H9 (cell line): ENCODE results near the gene LEFTY1. TPM values are rescaled to one million over a fixed set of nuclear protein-coding genes. Genes with fewer than 3 reads are reported as not detected.
A peak's percentile ranks its signal among the peaks of the same experiment; 100 is the strongest.

ENCODE experiments used
- DNase-seq: peaks from one replicate; pipeline ENCODE4 v3.0.0-alpha.2; 2017
- H2AFZ ChIP-seq: one replicate; pipeline ENCODE4 v1.6.1; 2013; ENCODE audit warnings: mild to moderate bottlenecking, low read length, control low read depth, moderate library complexity
- H2AK5ac ChIP-seq: 2 replicates; pipeline ENCODE4 v1.6.1; 2013; ENCODE audit warnings: low read length, control low read depth, mixed read lengths; ENCODE audit not compliant: insufficient read length
- H2BK120ac ChIP-seq: one replicate; pipeline ENCODE4 v1.6.1; 2013; ENCODE audit warnings: low read depth, mild to moderate bottlenecking, low read length, control low read depth, inconsistent platforms; ENCODE audit not compliant: poor library complexity, severe bottlenecking
- H2BK12ac ChIP-seq: 2 replicates; pipeline ENCODE4 v1.6.1; 2013; ENCODE audit warnings: low read length, control low read depth, mixed read lengths, low read depth; ENCODE audit not compliant: insufficient read length
- H2BK15ac ChIP-seq: 2 replicates; pipeline ENCODE4 v1.6.1; 2013; ENCODE audit warnings: low read depth, low read length, control low read depth
- H2BK20ac ChIP-seq: one replicate; pipeline ENCODE4 v1.6.1; 2013; ENCODE audit warnings: low read depth, mild to moderate bottlenecking, low read length, control low read depth, inconsistent platforms; ENCODE audit not compliant: poor library complexity, severe bottlenecking
- H2BK5ac ChIP-seq: 2 replicates; pipeline ENCODE4 v1.6.1; 2013; ENCODE audit warnings: low read length, control low read depth, mixed read lengths; ENCODE audit not compliant: insufficient read length
- H3K14ac ChIP-seq: 2 replicates; pipeline ENCODE4 v1.6.1; 2013; ENCODE audit warnings: low read length, control low read depth; ENCODE audit not compliant: insufficient read depth
- H3K18ac ChIP-seq: 2 replicates; pipeline ENCODE4 v1.6.1; 2013; ENCODE audit warnings: low read depth, mild to moderate bottlenecking, mixed read lengths, low read length, control low read depth; ENCODE audit not compliant: insufficient read length
- H3K23ac ChIP-seq: 2 replicates; pipeline ENCODE4 v1.6.1; 2013; ENCODE audit warnings: low read length, control low read depth, mixed read lengths, low read depth; ENCODE audit not compliant: insufficient read length
- H3K23me2 ChIP-seq: 2 replicates; pipeline ENCODE4 v1.6.1; 2013; ENCODE audit warnings: low read depth, mild to moderate bottlenecking, mixed read lengths, low read length, control low read depth; ENCODE audit not compliant: insufficient read length, poor library complexity, severe bottlenecking
- H3K27ac ChIP-seq: 2 replicates; pipeline ENCODE4 v1.5.1; 2013; ENCODE audit warnings: low read length, control low read depth, mixed read lengths, low read depth; ENCODE audit not compliant: insufficient read length
- H3K27me3 ChIP-seq: 2 replicates; pipeline ENCODE4 v1.6.1; 2013; ENCODE audit warnings: low read length, control low read depth, inconsistent platforms; ENCODE audit not compliant: insufficient read depth
- H3K4ac ChIP-seq: 2 replicates; pipeline ENCODE4 v1.6.1; 2013; ENCODE audit warnings: low read depth, mild to moderate bottlenecking, control low read depth, inconsistent platforms, low read length, moderate library complexity
- H3K4me1 ChIP-seq: 2 replicates; pipeline ENCODE4 v1.6.1; 2013; ENCODE audit warnings: low read length, control low read depth, inconsistent platforms; ENCODE audit not compliant: insufficient read depth
- H3K4me2 ChIP-seq: 2 replicates; pipeline ENCODE4 v1.6.1; 2013; ENCODE audit warnings: low read length, control low read depth, mixed read lengths; ENCODE audit not compliant: insufficient read length, insufficient read depth
- H3K56ac ChIP-seq: 2 replicates; pipeline ENCODE4 v1.6.1; 2013; ENCODE audit warnings: low read depth, mild to moderate bottlenecking, mixed read lengths, low read length, control low read depth; ENCODE audit not compliant: insufficient read length
- H3K79me1 ChIP-seq: 2 replicates; pipeline ENCODE4 v1.6.1; 2013; ENCODE audit warnings: low read depth, mild to moderate bottlenecking, moderate library complexity, low read length, control low read depth, inconsistent platforms; ENCODE audit not compliant: insufficient read depth, poor library complexity, severe bottlenecking
- H3K79me2 ChIP-seq: 2 replicates; pipeline ENCODE4 v1.6.1; 2013; ENCODE audit warnings: low read length, control low read depth, inconsistent platforms; ENCODE audit not compliant: insufficient read depth
- H3K9ac ChIP-seq: 2 replicates; pipeline ENCODE4 v1.6.1; 2013; ENCODE audit warnings: low read length, control low read depth, mixed read lengths; ENCODE audit not compliant: insufficient read length; ENCODE audit errors: extremely low read depth
- H3K9me3 ChIP-seq: one replicate; pipeline ENCODE4 v1.6.1; 2013; ENCODE audit warnings: low read depth, low read length, inconsistent platforms; ENCODE audit not compliant: control insufficient read depth
- H3T11ph ChIP-seq: one replicate; pipeline ENCODE4 v1.6.1; 2013; ENCODE audit warnings: mild to moderate bottlenecking, low read length, control low read depth, inconsistent platforms
- H4K20me1 ChIP-seq: one replicate; pipeline ENCODE4 v1.6.1; 2013; ENCODE audit not compliant: control insufficient read depth, insufficient read length, insufficient read depth
- H4K5ac ChIP-seq: 2 replicates; pipeline ENCODE4 v1.6.1; 2013; ENCODE audit warnings: low read depth, mild to moderate bottlenecking, mixed read lengths, low read length, control low read depth; ENCODE audit not compliant: insufficient read length
- H4K8ac ChIP-seq: replicated peaks from 2 replicates; pipeline ENCODE4 v1.6.1; 2013; ENCODE audit warnings: low read length, control low read depth, mixed read lengths, low read depth; ENCODE audit not compliant: insufficient read length
- H4K91ac ChIP-seq: 2 replicates; pipeline ENCODE4 v1.6.1; 2013; ENCODE audit warnings: low read depth, mild to moderate bottlenecking, moderate library complexity, mixed read lengths, low read length, control low read depth; ENCODE audit not compliant: insufficient read length
- H3K27ac Mint-ChIP-seq, 3 experiments: 2 replicates in 2 of 3; 3 replicates in 1 of 3; pipeline ENCODE4 v1.8.0; 2020 to 2021; ENCODE audit warnings: mixed read lengths in 3 of 3, mild to moderate bottlenecking in 1 of 3, moderate library complexity in 1 of 3
- H3K27me3 Mint-ChIP-seq: 2 replicates; pipeline ENCODE4 v1.8.0; 2021; ENCODE audit warnings: low read depth, mild to moderate bottlenecking, moderate library complexity, mixed read lengths
- H3K36me3 Mint-ChIP-seq, 3 experiments: 2 replicates in 2 of 3; 3 replicates in 1 of 3; pipeline ENCODE4 v1.8.0; 2020 to 2021; ENCODE audit warnings: low read depth in 3 of 3, mixed read lengths in 3 of 3; ENCODE audit not compliant: insufficient read depth in 1 of 3
- H3K4me1 Mint-ChIP-seq, 2 experiments: 2 replicates each; pipeline ENCODE4 v1.8.0; 2020; ENCODE audit warnings: mixed read lengths in 2 of 2
- H3K4me3 Mint-ChIP-seq, 2 experiments: 2 replicates in 1 of 2; 3 replicates in 1 of 2; pipeline ENCODE4 v1.8.0; 2020 to 2021; ENCODE audit warnings: mild to moderate bottlenecking in 2 of 2, mixed read lengths in 2 of 2, moderate library complexity in 1 of 2
- H3K9me3 Mint-ChIP-seq, 2 experiments: 2 replicates in 1 of 2; 3 replicates in 1 of 2; pipeline ENCODE4 v1.8.0; 2020; ENCODE audit warnings: mild to moderate bottlenecking in 2 of 2, mixed read lengths in 2 of 2, moderate library complexity in 1 of 2
- CTCF ChIP-seq: fragments of 200-600 bp; sonication (generic); conservative IDR thresholded peaks from 3 replicates; pipeline ENCODE4 v1.8.0; 2021; ENCODE audit warnings: antibody characterized with exemption, mild to moderate bottlenecking
- WGBS: extraction: QIAGEN DNeasy Blood & Tissue Kit; methylation state at CpG from one replicate; pipeline ENCODE4 v1.1.7; 2013; ENCODE audit warnings: missing lambda C conversion rate, low lambda C conversion rate, mixed read lengths; ENCODE audit not compliant: insufficient read length; ENCODE audit errors: extremely low coverage; 5-methylcytosine and 5-hydroxymethylcytosine counted together
- total RNA-seq: library from RNA; stranded (reverse); gene quantifications from 2 replicates; pipeline ENCODE4 v1.2.1, GENCODE V29; 2021

The LEFTY1 gene
- total RNA-seq, 1 experiment from 2014 or later, result 107 TPM

DNA sequence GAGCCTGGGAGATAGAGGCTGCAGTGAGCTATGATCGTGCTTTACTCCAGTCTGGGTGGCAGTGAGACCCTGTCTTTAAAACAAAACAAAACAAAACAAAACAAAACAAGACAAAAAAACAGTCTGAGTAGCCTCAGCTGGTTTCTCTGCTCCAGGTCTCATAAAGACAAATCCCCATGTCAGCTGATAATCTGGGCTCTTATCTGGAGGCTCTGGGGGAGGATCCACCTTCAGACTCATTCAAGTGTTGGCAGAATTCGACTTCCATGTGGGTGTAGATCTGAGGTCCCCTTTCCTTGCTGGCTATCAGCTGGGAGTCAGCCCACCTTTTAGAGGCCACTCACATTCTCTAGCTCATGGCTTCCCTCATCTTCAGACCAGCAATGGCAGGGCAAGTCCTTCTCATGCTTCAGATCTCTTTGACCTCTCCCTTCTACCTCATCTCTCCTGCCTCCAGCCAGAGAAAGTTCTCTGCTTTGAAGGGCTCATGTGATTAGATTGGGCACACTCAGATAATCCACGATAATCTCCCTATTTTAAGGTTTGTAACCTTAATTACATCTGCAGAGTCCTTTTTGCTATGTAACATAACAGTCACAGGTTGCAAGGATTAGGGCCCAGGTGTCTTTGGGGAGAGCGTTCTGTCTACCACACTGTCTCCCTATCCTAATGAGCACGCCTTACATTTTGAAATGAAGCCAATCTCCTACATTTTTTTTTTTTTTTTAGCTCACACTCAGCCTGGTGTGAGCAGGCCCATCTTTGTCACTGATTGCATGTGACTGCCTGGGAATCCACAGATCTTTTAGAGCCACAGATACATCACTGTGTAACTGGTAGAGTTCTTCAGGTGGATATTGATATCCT, 42.6 kb upstream of the LEFTY1 start:
- no peak overlapping the region for H3K18ac ChIP-seq
- no peaks in the 10 kb centered on the region for H3K9me3 ChIP-seq
- no peak for DNase-seq
- H4K91ac ChIP-seq, result no peak overlapping the region
- H3T11ph ChIP-seq, result no peak overlapping the region
- no peak overlapping the region for H3K14ac ChIP-seq
- H3K27me3 Mint-ChIP-seq, result no peaks in the 10 kb centered on the region
- no peak overlapping the region for H2AK5ac ChIP-seq
- no peak overlapping the region for H2AFZ ChIP-seq
- no peak overlapping the region for H2BK15ac ChIP-seq
- peaks cover 6% of the 10 kb centered on the region in 2 experiments for H3K4me1 Mint-ChIP-seq
- no peak overlapping the region for H2BK12ac ChIP-seq
- H2BK120ac ChIP-seq, result no peak overlapping the region
- H3K36me3 Mint-ChIP-seq, result no peaks in the 10 kb centered on the region
- H4K5ac ChIP-seq, result no peak overlapping the region
- no peaks in the 10 kb centered on the region for H3K27me3 ChIP-seq
- H3K4me2 ChIP-seq, result no peak overlapping the region
- no peaks in the 10 kb centered on the region for H3K4me1 ChIP-seq
- H3K4ac ChIP-seq, result no peak overlapping the region
- no peak overlapping the region for H3K56ac ChIP-seq
- H2BK5ac ChIP-seq, result no peak overlapping the region
- no peak overlapping the region for H2BK20ac ChIP-seq
- no peaks in the 10 kb centered on the region for H3K79me1 ChIP-seq
- H3K23ac ChIP-seq, result no peak overlapping the region
- no peaks in the 10 kb centered on the region for H3K9me3 Mint-ChIP-seq
- no peaks in the 10 kb centered on the region for H4K20me1 ChIP-seq
- H3K79me2 ChIP-seq, result no peaks in the 10 kb centered on the region
- H3K9ac ChIP-seq, result no peak overlapping the region
- peak overlapping the region in 1 of 3 experiments; percentile 41; a peak in 1 of 7 replicates for H3K27ac Mint-ChIP-seq
- no peaks in the 10 kb centered on the region for H3K23me2 ChIP-seq
- WGBS, result no CpG with 5 or more reads among the region's 5 CpGs
- H4K8ac ChIP-seq, result no peak overlapping the region
- H3K27ac ChIP-seq, result no peak overlapping the region
- H3K4me3 Mint-ChIP-seq, result no peak overlapping the region
- no peak for TF ChIP-seq CTCF
